Hepatic stellate cell (primary cell): ENCODE data around the gene GIT1.
"Not testable (repeated sequence)": the region's sequence is repeated elsewhere in the genome, so short reads cannot be mapped to it uniquely, and the experiment has no call there.

ENCODE experiments used
- DNase-seq: peaks from one replicate; pipeline ENCODE4 v3.0.0; 2011; ENCODE audit warnings: low spot score

Gene GIT1

DNA sequence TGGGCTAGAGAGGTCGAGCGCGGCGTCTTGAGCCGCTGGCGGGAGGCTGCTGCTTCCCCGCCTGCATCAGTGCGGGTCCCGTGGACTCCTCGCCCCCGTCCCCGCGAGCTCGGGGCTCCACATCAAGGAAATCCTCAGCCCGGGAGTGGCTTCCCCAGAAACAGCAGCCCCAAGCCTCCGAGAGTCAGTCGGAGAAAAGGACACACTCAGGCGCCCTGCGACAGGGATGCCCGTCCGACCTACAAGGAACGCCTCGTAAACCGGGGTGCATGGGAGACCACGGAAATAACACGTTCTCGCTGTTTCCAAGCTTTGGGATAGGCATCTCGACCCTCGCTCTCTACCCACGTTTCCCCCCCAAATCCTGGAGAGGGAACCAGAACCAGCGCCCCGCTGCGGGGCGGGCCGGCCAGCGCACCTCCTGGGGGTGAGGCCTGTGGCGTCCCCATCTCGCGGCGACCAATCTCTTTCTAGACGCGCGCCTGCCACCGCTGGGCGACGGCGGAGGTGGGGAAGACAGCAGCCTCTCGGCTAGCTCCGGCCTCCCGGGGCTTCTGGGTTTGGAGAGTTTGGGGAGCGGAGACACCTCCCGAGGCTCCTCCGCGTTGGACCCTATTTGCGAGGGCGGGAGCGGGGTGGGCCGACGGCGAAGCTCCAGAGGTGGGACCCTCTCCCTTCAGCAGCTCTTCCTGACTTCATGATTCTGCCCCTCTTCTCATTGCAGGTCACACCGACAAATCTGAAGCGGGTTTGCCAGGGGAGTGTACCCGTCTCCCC lies 21.7 kb downstream of the GIT1 start:
- peak; percentile 85 for DNase-seq

DNA sequence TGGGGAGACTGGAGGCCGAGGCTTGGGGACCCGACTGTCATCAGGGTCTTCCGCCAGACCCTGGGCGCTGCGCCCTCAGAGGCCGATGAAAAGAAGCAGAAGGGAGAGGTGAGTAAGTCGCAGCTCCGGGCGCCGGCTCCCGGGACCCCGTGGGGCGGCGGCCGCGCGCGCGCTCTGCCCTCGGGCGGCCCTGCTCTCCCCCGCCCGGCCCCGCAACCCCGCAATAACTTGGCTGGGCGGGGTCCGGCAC lies 22.2 kb downstream of the GIT1 start:
- no peak for DNase-seq

DNA sequence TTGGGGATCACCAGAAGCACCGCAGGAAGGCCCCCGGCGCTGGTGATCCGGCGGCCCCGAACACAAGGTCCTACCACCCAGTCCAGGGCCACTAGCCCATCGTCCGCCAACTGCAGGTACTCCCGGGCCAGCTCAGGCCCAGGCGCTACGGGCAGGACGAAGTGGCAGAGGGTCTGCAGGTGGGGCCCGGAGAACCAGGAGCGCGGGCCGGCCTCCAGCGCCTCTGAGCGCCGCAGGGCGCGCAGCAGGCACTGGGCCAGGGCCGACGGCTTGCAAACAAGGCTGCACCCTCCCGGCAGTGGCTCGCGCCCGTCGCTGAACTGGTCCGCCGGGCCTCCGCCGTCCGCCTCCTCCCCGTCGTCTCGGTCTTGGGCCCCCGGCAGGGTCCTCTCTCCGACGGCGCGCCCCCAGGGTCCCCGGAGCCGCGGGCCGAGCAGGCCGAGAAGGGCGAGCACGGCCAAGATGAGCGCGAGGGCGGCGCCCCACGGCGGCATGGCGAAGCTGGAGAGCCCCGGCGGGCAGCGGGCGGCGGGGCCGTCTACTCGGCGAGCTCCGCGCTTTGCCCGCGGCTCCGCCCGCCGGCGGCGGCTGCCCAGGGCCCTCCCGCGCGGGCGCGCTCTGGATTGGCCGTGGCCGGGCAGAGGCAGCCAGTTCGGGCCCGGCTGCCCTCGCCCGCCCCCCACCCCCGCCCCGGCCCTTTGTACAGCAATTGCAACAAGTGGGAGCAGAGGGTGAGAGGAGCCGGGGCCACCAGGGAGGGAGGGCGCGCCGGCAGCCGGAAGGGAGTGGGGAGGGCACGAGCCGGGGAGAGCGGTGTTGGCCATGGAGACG lies 22.8 kb downstream of the GIT1 start, which contains the start of gene ABHD15:
TSS of gene ABHD15 (minus strand) at position 565 of the 831 bp plus-strand sequence. CDS start at position 494, 71 bp downstream.
- peak; percentile 81 for DNase-seq

DNA sequence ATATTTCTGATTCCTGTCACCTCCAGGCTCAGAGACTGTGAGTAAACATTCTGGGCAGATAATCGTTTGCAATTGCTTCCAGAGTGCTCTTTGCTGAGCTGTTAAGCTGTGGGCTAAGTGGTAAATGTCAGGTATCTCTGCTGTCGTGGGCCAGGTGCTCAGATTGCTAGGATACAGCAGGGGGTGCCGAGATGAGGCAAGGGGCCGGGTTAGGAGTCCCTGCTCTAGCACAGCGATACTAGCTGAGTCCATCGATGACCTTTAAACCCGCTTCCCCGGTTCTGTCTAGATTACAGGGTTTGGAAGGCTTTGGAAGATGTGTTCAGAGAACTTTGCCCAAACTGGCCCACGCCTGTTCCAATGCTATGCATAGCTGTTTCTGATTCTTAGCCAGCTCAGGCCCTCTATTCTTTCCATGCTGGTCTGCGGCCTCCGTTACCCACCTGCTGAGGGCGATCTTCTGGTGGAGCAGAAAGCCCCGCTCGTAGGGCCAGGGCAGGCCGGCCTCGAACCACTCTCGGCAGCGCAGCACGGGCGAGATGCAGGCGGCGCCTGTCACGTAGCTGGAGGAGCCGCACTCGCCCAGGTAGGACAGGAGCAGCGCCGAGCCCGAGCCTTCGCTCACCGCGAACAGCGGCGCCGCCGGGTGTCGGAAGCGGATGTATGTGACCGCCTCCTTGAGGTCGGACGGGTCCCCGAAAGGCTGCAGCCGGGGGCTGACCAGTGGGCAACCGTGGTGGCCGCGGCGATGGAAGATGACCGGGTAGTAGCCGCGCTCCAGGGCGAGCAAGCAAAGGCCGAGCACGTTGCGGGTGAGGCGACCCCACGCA lies 23.6 kb downstream of the GIT1 start:
- DNase-seq: no peak

DNA sequence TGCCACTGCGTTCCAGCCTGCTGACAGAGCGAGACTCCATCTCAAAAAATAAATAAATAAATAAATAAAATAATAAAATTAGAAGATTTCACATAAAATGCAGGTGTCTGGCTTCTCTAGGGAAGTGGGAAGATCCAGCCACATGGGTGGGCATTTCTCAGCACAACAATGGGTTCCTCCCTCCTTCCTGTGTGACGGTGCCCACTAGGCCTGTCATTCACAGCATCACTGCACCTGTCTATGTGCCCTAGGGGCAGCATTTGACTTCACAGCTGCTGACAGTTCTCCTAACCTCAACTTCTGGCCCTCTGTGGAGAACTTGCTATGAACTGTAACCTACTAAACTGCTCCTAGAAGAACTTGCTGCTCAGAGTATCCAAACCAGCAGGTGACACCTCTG lies 25.6 kb downstream of the GIT1 start:
- DNase-seq: no peak

DNA sequence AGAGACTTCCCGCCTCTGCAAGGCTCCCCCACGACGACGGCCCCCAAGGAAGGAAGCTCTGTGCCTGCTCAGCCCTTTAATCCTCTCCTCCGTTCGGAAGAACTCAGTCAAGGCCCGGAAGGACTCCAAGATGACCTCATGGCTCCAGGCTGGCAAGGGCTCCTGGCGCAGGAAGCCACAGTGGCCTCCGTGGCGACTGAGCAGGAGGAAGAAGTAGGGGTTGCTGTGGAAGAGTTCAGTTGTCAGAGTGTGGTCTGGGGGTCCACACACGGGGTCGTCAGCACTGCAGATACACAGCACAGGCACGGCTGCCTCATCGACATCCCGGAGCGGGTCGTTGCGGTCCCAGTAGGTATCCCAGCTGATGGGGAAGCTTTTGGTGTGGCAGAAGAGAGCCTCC lies 26.8 kb downstream of the GIT1 start:
- no peak for DNase-seq

DNA sequence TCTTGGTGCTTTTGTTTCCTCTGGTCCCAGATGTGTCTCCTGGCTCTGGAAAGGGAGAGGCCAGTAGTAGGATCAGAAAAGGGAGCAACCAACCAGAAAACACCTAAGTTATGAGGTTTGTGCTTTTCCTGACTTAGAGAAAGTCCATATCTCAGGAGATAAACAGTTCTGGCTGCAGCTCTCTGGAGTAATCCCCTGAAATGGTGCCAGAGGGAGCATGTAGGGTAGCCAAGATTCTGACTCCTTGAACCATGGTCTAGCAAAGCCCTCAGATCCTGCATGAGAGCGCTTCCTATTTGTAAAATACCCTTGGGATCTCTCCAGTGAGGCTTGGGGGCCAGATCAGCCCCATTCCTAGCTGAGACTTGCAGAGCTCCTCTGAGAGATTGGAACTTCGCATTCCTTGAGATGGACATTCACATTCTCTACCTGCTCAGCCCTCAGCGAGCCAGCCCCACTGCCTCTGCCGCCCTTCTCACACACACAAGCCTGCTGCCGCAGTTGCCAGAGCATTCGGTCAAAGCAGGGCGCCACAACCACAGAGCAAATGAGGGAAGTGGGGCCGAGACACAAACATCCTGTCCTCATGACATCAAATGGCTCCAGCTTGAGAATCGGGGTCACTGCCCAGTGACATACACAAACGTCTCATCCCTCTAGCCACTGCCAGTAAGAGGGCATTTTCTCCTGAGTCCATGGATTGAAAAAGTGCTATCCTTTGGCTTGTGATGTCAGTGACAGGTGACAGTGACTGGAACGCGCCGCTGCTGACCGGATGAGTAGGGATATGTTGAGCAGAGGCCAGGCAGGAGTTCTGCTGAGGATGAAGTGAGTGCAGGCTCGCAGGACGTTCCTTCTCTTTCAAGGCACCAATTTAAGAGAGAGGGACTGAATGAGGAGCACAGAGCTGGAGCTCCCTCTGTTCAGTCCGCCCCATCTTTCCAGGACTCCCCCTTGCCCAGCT lies 27.6 kb downstream of the GIT1 start:
- DNase-seq: no peak

DNA sequence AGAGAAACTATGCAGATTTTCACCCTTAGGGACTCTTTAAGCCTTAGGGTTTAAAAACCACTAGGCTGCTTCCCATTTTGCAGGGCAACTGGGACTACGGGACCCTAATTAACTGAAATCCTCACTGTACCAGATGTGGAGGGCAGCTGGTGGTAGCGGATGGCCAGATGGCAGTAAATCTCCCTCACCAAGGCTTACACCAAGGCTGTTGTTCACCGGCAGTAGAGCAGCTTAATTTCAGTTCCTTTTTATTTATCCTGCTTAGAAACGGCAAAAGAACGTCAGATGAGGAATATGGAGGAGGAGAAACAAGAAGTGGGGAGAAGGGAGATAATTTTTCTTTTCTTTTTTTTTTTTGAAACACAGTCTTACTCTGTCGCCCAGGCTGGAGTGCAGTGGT lies 29.1 kb downstream of the GIT1 start:
- DNase-seq: no peak

DNA sequence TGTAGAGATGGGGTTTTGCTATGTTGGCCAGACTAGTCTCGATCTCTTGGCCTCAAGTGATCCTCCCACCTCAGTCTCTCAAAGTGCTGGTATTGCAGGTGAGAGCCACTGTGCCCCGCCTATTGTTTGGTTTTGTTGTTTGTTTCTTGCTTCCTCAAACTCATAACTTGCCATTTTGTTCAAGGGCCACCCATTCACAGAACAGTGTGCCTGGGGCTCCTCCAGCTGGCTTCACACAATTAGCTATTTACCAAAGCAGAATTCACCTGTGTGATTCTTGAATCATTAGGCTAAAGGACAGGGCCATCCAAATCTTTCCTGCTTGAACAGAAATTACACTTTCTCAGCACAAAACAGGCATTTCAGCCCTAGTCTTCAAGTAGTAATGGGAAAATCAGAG lies 29.8 kb downstream of the GIT1 start:
- DNase-seq: no peak

DNA sequence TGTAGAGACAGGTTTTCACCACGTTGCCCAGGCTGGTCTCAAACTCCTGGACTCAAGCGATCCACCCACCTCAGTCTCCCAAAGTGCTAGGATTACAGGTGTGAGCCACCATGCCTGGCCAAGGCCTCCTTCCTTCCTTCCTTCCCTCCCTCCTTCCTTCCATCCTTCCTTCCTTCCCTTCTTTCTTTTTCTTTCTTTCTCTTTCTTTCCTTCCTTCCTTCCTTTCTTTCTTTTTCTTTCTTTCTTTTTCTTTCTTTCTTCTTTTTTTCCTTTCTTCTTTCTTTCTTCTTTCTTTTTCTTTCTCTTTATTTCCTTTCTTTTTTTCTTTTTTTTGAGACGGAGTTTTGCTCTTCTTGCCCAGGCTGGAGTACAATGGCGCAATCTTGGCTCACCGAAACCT lies 31.3 kb downstream of the GIT1 start:
- not testable (repeated sequence) for DNase-seq

DNA sequence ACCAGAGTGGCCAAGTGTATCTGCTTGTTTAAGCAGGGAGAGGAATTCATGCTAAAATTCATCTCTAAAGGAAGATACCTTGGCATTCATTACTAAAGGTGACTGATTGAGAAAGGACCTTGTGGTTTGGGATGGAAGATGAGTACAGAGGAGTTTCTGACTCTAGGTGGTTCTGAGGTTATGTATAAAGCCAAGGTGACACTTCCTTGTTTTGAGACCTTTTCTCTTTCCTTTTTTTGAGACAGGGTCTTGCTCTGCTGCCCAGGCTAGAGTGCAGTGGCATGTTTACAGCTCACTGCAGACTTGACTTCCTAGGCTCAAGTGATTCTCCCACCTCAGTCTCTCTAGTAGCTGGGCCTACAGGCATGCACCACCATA lies 31.7 kb downstream of the GIT1 start:
- DNase-seq: no peak

DNA sequence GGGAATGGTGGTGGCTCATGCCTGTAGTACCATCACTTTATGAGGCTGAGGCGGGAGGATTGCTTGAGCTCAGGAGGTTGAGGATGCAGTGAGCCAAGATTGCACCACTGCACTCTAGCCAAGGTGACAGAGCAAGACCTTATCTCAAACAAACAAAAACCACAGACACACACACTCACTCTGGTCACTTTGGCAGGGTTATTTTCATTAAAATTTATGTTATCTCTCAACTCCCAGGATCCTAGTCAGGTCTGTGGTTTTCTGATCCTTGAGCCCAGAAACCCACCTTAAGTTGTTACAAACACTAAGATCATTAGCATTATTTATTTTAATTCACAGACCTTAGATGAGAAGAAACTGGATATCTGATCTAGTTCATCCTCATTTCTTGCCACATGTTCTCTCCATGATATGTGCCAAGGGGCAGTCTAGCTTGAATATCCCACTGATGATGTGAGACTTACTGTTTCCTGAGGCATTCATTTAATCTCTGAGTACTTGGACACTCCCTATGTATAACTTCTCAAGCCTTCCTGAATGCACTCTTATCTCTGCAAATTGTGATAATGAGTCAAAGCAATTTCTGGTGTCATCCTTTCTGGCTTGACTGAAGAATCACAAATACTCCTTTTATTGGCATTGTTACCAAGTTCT lies 32.2 kb downstream of the GIT1 start:
- DNase-seq: no peak

DNA sequence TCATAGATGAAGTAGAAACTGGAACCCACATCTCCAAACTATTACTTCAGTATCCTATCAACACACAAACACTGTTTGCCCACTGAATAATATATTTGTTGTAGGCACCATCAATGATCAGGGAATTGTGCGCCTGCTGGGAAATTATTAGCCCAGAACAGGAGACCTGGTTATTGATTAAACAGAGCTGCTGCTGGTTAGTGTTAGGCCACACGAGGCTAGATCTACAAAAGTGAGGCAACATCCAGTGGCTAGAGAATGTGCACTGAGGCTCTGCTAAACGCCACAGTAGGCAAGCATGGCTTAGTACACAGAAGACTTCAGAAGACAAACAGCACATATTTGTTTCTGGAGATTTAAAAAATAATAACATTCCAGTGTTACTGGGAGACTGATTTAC lies 33.6 kb downstream of the GIT1 start:
- no peak for DNase-seq

DNA sequence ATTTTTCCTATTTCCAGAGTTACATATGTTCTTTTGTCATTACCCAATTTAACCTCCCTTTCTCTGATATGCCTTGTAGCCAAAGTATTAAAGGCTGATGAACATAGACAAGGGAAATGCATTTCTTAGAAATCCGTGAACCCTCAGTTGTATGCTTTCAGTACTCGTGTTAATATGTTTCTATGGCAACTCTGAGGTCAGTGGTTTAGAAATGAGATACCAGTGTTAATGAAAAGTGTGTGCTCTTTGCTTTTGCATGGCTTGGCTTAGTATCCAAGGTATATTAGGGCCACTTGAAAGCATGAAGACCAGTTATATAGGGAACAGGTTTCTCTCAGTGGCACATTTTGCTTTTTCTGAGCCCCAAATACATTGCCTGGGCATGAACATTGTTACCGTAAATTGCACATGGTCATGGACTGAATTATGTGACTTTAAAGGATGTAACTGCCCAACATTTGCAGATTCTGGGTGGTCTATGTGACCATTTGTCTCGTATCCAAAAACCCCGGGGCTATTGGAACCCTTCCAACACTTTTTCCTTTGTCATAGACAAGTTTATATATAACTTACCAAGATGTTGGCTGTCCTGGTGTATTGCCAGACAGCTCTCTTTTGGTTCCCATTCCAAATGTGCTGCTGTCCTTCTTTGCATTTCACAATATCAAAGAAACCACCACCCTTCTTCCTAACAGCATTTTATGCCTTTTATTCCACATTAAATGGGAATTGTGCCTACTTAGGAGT lies 40.1 kb downstream of the GIT1 start:
- DNase-seq: no peak

DNA sequence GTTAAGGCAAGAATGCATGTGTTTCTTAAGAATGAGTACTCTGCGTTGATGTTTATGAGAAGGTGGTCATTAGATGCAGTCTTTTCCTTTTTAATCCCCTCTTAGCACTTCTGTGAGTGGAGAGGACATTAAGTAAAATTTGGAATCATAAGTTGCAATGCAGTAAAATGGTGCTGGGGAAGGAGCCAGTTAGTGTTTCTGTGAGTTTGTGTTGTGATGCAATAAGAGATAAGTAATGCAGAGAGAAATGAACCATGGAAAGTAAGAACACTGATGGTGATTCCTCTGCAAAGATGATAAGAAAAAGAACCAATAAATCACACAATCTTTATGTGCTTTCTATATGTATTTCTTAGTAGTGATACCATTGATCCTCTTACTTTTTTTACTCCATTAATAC lies 42.6 kb downstream of the GIT1 start:
- no peak for DNase-seq

DNA sequence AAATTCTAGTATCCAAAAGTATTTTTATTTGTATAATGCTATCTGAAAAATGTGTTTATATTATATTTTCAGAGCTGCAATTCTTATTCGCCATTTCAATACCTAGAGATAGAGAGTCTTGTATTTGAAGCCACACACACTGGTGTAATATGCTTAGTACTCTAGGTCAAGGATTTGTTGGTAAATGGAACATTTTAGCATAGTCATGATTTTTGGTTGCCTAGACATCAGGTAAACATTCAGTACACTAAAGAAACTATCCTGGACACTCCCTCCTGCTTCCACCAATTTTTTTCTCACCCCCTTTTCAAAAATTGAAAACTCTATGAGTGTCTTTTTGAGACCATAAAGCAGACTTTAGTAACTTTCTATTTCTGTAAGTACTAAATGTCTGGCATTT lies 43.4 kb downstream of the GIT1 start:
- no peak for DNase-seq

DNA sequence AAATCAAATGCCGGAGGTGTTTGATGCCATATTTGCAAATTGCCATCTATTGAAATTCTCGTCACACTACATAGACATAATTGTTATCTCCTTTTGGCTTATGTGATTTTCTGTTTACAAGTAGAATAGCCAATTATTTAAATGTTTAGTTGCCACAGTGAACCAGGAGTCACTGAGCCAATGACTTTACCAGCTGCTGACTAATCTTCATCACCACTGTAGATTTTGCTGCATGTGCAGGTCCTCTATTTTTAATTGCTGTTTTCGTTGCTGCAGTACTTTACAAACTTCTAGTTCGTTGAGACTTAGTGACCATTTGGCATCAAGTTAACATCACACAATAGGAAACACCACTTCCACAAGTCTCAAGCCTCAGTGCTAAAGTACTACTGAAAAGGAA lies 45.4 kb downstream of the GIT1 start:
- no peak for DNase-seq

DNA sequence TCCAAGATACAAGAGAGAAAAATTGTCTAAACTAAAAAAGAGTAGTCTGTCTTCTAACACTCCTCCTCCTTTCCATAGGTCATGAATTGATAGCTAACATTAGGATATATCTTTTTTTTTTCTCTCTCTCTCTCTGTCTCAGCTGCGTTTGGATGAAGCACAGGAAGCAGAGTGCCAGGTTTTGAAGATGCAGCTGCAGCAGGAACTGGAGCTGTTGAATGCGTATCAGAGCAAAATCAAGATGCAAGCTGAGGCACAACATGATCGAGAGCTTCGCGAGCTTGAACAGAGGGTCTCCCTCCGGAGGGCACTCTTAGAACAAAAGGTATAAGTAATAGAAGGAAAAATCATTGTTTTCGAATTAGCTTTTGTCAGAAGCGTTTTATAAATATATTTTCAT lies 55.5 kb downstream of the GIT1 start:
- DNase-seq: no peak

DNA sequence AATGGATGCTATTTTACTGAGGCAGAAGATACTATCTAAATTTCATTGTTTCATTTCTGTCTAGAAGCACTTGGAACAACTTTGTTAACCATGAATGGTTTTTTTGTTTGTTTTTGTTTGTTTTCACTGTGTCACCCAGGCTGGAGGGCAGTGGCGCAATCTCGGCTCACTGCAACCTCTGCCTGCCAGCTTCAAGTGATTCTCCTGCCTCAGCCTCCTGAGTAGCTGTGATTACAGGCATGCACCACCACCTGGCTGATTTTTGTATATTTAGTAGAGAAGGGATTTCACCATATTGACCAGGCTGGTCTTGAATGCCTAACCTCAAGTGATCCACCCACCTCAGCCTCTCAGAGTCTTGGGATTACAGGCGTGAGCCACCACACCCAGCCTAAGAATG lies 63.1 kb downstream of the GIT1 start:
- no peak for DNase-seq

DNA sequence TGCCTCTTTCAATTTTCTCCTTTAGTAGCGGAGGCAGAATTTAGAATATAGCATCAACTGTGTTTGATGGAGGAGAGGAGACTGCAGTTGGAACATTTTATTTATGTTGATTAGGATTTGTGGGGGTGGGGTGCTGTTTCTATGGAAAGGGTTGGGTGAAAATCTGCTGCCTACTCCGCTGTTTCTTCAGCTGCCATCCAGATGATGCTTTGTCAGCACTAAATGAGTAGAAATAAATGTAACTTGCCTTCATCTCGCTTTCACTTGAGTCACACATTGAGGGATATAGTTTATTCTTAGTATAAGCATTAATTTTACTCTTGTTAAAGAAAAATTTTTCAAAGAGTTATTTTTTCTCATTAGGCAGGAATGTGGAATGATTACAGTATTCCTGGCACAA lies 64.8 kb downstream of the GIT1 start:
- DNase-seq: no peak
